GM21390 (cell line): ENCODE data around the gene RNF113A.
"Not testable (repeated sequence)": the region's sequence is repeated elsewhere in the genome, so short reads cannot be mapped to it uniquely, and the experiment has no call there.

Source experiments
- ATAC-seq: cut with Tn5 transposase; IDR thresholded peaks from one replicate; pipeline ENCODE4 v1.9.1; 2021; ENCODE audit not compliant: unreplicated experiment

RNF113A gene

GRCh38 chrX:119871599-119872395, at the start of gene RNF113A, which contains the start of gene NDUFA1:
RNF113A (minus strand) TSS chrX:119871733; CDS start chrX:119871613, 120 bp downstream.
NDUFA1 (plus strand) TSS chrX:119871832; CDS start chrX:119871912, 80 bp downstream.
- peak; percentile 92 for ATAC-seq

DNA sequence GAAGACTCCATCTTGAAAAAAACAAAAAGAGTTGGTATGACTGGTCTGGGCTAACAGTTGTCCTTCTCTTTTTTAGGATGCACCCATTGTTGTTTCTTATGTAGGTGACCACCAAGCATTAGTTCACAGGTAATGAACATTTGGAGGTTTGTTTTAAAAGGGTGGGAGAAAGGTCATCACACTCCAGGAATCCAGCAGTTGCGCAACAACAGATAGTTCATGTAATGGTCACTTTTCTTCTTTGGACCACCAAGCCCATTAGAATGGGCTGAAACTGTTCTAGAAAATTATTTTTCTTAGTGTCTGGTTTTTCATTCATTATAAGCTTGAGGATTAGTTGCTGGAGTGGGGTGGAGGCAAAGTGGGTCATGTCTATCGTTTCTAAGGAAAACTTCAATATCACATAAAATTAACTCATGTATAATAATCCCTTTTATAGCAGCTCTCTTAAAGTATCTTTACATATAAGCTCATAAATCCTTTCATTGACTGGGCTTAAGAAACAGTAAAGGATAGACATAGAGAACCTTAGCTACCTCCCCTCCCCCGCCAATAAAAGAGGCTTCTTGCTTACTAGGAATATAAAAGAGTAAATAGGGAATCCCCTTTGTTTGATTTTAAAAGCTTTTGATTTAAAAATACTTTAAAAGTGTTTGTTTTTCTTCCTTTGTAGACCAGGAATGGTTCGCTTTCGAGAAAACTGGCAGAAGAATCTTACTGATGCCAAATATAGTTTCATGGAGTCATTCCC, 48.5 kb upstream of the RNF113A start:
- ATAC-seq = no peak

- ATAC-seq = no peak
Observed at GRCh38 chrX:119917877-119918276, 46.3 kb upstream of the RNF113A start.

GRCh38 chrX:119916310-119916709, 44.8 kb upstream of the RNF113A start:
- no peak for ATAC-seq

GRCh38 chrX:119900976-119901375, 29.4 kb upstream of the RNF113A start:
- ATAC-seq = no peak

- ATAC-seq = no peak
Observed at GRCh38 chrX:119899125-119899524, 27.6 kb upstream of the RNF113A start.

- no peak for ATAC-seq
Observed at GRCh38 chrX:119895843-119896326, 24.4 kb upstream of the RNF113A start, which contains the start of gene AKAP14. AKAP14 (plus strand) TSS chrX:119895893; CDS start chrX:119903224, 7,331 bp downstream.

- not testable (repeated sequence) for ATAC-seq
Observed at GRCh38 chrX:119891961-119892692, 20.6 kb upstream of the RNF113A start.

GRCh38 chrX:119890626-119891025, 19.1 kb upstream of the RNF113A start:
- ATAC-seq = not testable (repeated sequence)

- ATAC-seq = no peak
Observed at GRCh38 chrX:119887721-119888425, 16.3 kb upstream of the RNF113A start.

GRCh38 chrX:119885554-119886428, 14.3 kb upstream of the RNF113A start:
- ATAC-seq = no peak

DNA sequence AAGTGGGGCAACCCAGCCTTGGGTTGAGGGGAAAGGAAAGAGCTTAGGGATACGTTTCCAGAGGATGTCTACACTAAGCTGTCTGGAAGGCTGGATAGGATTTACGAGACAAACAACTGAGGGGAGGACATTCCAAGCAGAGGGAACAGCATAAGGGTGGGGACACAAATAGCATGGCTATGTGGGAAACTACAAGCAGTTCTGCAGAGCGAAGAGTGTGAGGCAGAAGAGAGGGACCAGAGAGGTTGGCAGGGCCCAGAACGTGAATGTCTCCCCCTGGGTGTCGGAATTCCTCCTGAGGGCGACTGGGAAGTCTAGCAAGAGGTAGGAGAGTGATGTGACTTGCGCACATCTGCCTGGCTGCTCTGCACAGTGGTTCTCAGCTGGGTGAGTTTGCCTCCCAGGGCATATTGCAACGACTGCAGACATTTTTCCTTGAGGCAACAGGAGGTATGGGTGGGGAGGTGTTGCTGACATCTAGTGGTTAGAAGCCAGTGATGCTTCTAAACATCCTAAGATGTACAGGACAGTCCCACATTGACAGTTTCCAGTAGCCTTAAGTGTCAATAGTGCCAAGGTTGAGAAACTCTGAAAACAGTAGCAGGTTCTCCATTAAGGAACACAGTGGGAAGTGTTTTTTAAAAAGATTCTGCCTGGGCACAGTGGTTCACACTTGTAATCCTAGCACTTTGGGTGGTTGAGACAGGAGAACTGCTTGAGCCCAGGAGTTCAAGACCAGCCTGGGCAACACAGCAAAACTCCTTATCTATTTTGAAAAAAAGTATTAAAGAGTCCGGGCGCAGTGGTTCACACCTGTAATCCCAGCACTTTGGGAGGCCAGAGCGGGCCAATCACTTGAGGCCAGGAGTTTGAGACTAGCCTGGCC, 9.3 kb upstream of the RNF113A start:
- ATAC-seq = peak; percentile 74

DNA sequence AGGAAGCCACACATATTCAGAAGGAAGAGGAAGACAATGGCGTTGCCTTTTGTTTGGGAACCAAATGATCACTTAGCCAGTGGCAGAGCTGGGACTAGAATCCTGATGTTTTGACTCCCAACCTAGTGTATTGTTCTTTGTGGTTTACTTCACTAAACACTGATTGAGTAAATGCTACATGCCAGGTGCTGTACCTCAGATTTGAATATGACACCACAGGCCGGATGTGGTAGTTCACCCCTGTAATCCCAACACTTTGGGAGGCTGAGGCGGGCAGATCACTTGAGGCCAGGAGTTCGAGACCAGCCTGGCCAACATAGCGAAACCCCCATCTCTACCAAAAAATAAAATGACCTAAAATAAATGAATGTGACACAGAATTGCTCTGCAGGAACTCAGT, 8.5 kb upstream of the RNF113A start:
- no peak for ATAC-seq

DNA sequence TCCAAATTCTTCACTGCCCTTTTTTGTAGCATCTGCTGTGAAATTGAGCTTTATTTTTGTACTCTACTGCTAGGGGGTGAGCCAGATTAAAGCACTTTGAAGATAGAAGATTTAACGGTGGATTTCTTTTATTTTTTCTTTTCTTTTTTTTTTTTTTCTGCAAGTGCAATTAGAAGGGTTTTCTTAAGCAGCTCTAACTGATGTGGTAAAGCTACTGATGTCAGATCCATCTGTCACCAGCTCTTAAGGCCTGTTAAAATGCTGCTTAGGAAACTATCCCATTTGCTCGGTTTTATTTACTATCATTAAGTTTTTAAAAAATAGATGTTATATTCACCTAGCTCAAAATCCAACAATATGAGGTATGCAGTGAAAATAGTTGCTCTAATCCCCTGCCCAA, 7.2 kb upstream of the RNF113A start:
- ATAC-seq = no peak

DNA sequence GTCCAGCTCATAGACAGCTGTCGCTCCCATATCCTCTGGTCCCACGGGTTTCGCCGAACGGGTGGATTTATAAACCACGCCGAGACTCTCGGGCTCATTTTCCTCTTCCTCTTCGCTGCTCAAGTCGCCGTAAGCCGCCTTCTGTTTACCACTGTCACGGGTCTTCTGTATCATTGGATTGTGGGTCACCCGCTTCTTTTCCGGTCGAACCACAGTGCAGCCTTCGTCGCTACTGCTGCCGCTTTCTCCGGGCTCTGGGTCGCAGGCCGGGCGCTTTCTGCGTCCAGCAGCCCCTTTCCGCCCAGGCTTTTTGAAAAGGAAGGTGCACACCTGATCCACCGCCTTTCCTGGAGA, 311 bp downstream of the RNF113A start:
- peak; percentile 35 for ATAC-seq

GRCh38 chrX:119870626-119871131, 854 bp downstream of the RNF113A start:
- no peak for ATAC-seq

DNA sequence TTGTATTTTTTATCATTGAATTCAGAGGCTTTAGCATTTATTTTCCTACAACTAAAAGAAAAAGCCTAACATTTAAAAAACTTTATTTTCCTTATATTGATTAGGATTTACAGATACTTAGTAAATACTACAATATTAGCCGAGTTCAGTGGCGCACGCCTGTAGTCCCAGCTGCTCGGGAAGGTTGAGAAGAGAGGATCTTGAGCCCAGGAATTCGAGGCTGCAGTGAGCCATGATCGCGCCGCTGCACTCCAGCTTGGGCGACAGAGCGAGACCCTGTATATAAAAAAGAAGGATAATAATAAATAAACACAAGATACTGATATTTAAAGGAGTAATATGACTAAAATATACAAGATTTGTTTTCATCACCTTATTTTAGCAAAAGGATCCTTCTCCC, 18.1 kb downstream of the RNF113A start:
- ATAC-seq = no peak
